GM19193 (cell line): ENCODE data around the gene PLCL1.

Experiments used
- POLR2A ChIP-seq: IDR thresholded peaks from 4 replicates; pipeline ENCODE4 v1.6.1; 2011; ENCODE audit not compliant: insufficient read depth, insufficient read length; ENCODE audit errors: extremely low read depth

Gene PLCL1

GRCh38 chr2:197934261-197934933 lies 130.0 kb downstream of the PLCL1 start:
- TF ChIP-seq POLR2A: no peak

- TF ChIP-seq POLR2A: no peak
Measured at GRCh38 chr2:197934934-197935289, 130.5 kb downstream of the PLCL1 start.

GRCh38 chr2:197937814-197938213 lies 133.4 kb downstream of the PLCL1 start:
- no peak for TF ChIP-seq POLR2A

GRCh38 chr2:197938555-197938954 lies 134.2 kb downstream of the PLCL1 start:
- no peak for TF ChIP-seq POLR2A

GRCh38 chr2:197939787-197940186 lies 135.4 kb downstream of the PLCL1 start:
- TF ChIP-seq POLR2A: no peak

- TF ChIP-seq POLR2A: no peak
Measured at GRCh38 chr2:197940382-197940781, 136.0 kb downstream of the PLCL1 start.

GRCh38 chr2:197941715-197942114 lies 137.3 kb downstream of the PLCL1 start:
- no peak for TF ChIP-seq POLR2A

GRCh38 chr2:197943731-197944130 lies 139.3 kb downstream of the PLCL1 start:
- no peak for TF ChIP-seq POLR2A

GRCh38 chr2:197944416-197945096 lies 140.2 kb downstream of the PLCL1 start:
- no peak for TF ChIP-seq POLR2A

GRCh38 chr2:197946562-197946961 lies 142.2 kb downstream of the PLCL1 start:
- TF ChIP-seq POLR2A: no peak

GRCh38 chr2:197947219-197947757 lies 142.9 kb downstream of the PLCL1 start:
- no peak for TF ChIP-seq POLR2A

GRCh38 chr2:197949224-197949623 lies 144.8 kb downstream of the PLCL1 start:
- TF ChIP-seq POLR2A: no peak

- no peak for TF ChIP-seq POLR2A
Measured at GRCh38 chr2:197950006-197950405, 145.6 kb downstream of the PLCL1 start.

- TF ChIP-seq POLR2A: no peak
Measured at GRCh38 chr2:197950724-197951123, 146.3 kb downstream of the PLCL1 start.

GRCh38 chr2:197952540-197953202 lies 148.3 kb downstream of the PLCL1 start:
- TF ChIP-seq POLR2A: no peak

GRCh38 chr2:197954328-197954727 lies 149.9 kb downstream of the PLCL1 start:
- TF ChIP-seq POLR2A: no peak
